ENCODE data around the gene HSPB1.

- no peak for TF ChIP-seq CTCF (IDR thresholded peaks at IDR 0.05)
- peak in 1 of 2 donors; percentile 50 for TF ChIP-seq POLR2A (IDR thresholded peaks at IDR 0.05)
These were observed 1.0 kb downstream of the HSPB1 start for GRCh38 chr7:76303202-76304147.
